NCI-H510A treated with DMSO at 0.1 percent for 48 hours (cell line): Measurements from ENCODE around the gene GRB2.
A peak's percentile ranks its signal among the peaks of the same experiment; 100 is the strongest.
"Not testable (repeated sequence)": the region's sequence is repeated elsewhere in the genome, so short reads cannot be mapped to it uniquely, and the experiment has no call there.

Experiments used
- DNase-seq: peaks from one replicate; lab custom pipeline; 2025; lab: John Stamatoyannopoulos, UW

The GRB2 gene

GRCh38 chr17:75405365-75406221 is at the start of gene GRB2:
Gene GRB2 (minus strand): TSS chr17:75405678. CDS start chr17:75393628, 12,050 bp downstream.
- peak; percentile 91 for DNase-seq

- not testable (repeated sequence) for DNase-seq
Measured at GRCh38 chr17:75454672-75455071, 49.2 kb upstream of the GRB2 start.

DNA sequence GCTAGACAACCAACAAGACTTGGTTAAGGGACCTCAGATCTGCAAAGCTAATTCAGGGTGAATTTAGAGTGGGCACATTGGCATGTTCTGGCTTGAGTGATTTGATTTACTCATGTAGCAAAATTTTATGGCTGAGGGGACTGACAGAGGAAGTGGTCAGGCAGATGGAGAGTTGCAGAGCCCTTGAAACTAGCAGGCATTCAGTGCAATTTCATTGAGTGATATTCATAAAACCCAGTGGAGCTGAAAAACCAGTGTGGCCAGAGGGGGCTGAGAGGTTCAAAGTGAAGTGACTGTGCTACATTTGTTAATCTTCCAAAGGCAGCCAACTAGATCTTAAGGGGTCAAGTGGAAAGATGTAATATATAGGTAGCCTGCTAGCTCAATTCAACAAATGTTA is 48.7 kb upstream of the GRB2 start:
- DNase-seq = no peak

GRCh38 chr17:75450270-75450669 is 44.8 kb upstream of the GRB2 start:
- no peak for DNase-seq

DNA sequence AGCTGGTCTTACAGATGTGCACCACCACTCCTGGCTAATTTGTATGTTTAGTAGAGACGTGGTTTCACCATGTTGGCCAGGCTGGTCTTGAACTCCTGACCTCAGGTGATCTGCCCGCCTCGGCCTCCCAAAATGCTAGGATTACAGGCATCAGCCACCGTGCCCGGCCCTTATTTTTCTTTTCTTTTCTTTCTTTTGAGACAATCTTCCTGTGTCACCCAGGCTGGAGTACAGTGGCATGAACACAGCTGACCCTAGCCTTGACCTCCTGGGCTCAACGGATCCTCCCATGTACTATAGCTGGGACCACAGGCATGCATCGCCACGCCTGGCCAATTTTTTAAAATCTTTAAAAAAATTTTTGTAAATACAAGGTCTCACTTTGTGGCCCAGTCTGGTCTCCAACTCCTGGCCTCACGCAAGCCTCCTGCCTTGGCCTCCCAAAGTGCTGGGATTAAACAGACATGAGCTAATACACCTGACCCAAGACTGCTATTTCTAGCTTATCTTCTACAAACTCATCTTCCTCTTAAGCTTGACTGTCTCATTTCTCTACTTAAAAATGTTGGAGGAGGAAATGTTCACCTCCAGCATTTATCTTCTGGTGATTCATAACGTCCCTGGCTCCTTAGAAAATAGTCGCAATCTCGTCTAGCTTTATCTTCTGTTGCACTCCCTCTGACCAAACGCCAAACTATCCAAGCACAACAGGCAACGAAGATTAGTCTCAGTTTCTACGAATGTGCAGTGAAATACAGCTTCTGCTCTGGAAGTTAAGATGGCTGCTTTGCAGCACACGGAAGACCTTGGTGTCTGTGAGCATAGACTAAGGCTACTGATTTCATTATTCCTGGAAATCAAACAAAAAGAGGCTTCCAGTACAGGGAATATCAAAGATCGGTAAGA is 42.7 kb upstream of the GRB2 start:
- DNase-seq = no peak

DNA sequence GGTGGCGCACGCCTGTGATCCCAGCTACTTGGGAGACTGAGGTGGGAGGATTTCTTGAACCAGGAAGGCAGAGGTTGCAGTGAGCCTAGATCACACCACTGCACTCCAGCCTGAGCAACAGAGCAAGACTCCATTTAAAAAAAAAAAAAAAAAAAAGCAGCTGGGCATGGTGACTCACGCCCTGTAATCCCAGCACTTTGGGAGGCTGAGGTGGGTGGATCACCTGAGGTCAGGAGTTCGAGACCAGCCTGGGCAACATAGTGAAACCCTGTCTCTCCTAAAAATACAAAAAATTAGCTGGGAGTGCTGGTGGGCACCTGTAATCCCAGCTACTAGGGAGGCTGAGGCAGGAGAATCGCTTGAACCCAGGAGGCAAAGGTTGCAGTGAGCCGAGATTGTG is 40.4 kb upstream of the GRB2 start:
- not testable (repeated sequence) for DNase-seq

DNA sequence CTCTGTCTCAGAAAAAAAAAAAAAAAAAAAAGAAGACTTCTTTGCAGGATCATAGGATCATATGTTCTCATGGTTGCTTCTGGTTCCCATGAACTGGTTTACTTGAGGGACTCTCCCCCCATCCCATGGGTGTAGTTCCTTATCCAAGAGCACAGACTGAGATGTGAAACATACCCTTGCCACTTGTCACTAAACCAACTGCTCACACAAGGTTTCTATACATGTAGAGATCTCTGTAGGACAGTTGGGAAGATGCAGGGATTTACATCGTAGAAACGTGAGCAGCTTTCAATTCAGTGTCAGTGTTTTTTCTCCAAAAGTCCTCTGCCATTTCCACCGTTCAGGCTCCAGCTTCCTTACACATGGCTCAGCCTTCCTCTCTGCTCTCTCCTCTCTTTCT is 39.8 kb upstream of the GRB2 start:
- no peak for DNase-seq

GRCh38 chr17:75442168-75443103 is 37.0 kb upstream of the GRB2 start:
- DNase-seq = no peak

GRCh38 chr17:75440738-75441448 is 35.4 kb upstream of the GRB2 start:
- DNase-seq = no peak

- no peak for DNase-seq
Measured at GRCh38 chr17:75439287-75439686, 33.8 kb upstream of the GRB2 start.

DNA sequence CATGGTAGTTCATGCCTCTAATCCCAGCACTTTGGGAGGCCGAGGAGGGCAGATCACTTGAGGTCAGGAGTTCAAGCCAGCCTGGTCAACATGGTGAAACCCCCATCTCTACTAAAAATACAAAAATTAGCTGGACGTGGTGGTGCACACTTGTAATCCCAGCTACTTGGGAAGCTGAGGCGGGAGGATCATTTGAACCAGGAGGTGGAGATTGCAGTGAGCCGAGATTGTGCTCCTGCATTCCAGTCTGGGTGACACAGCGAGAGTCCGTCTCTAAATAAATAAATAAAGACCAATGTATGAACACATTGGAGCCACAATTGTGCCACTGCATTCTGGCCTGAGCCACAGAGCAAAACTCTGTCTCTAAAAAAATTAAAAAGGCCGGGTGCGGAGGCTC is 31.9 kb upstream of the GRB2 start:
- not testable (repeated sequence) for DNase-seq

GRCh38 chr17:75434433-75434832 is 29.0 kb upstream of the GRB2 start:
- DNase-seq = not testable (repeated sequence)

GRCh38 chr17:75433218-75433783 is 27.8 kb upstream of the GRB2 start:
- DNase-seq = no peak

- no peak for DNase-seq
Measured at GRCh38 chr17:75430159-75430974, 24.9 kb upstream of the GRB2 start.

GRCh38 chr17:75428543-75429469 is 23.3 kb upstream of the GRB2 start:
- DNase-seq = no peak

DNA sequence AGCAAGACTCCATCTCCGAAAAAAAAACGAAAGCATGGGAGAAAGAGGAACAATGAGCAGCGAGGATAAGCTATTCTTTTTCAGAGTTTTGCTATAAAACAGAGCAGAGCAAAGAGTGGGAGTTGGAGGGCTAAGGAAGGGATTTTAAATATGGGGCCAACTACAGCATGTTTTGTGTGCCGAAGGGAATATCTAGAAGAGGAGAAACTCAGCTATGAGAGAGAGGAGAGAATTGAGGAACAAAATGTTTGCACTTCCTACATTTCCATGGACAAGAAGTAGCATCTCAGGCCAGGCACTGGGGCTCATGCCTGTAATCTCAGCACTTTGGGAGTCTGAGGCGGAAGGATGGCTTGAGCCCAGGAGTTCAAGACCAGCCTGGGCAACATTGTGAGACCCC is 13.1 kb upstream of the GRB2 start:
- DNase-seq = no peak

DNA sequence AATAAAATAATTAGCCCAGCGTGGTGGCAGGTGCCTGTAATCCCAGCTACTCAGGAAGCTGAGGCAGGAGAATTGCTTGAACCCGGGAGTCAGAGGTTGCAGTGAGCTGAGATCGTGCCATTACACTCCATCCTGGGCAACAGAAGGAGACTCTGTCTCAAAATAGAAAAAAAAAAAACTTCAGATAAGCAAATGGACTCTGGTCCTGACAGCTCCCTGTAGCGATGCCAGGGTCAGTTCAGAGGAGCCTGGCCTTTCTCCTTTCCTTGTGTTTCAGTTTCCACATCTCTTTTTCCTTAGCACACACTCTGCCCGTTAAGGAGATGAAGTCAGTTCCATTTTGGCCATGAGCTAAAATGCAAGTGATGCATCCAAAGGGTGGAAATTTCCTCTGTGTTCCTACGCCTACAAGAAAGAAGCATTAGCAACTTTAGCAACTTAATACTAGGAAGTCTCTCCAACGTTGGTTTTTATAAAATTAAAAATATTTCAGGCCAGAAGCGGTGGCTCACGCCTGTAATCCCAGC is 11.6 kb upstream of the GRB2 start:
- DNase-seq = no peak

DNA sequence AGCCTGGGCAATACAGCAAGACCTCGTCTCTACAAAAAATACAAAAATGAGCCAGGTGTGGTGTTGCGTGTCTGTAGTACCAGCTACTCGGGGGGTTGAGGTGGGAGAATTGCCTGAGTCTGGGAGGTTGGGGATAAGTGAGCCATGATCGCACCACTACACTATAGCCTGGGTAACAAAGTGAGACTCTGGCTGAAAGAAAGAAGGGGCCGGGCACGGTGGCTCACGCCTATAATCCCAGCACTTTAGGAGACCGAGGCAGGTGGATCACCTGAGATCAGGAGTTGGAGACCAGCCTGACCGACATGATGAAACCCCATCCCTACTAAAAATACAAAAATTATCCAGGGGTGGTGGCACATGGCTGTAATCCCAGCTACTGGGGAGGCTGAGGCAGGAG is 10.5 kb upstream of the GRB2 start:
- no peak for DNase-seq

DNA sequence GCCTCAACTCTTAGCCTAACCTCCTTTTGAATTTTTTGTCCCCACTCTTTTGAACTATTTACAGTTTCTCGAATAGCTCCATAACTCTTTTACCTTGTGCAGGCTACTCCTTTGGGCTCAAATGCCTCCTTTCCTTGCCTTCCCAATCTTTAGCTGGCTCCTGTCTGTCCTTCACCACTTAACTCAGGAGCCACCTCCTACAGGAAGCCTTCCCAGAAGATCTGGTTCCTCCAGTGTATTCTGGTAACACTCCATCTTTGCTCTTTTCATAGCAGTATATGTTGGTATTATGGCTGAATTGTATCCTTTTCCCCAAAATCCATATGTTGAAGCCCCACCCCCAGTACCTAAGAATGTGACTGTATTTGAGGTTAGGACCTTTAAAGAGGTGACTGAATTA is 9.0 kb upstream of the GRB2 start:
- DNase-seq = no peak
